ENCODE measurements around the gene ANP32E.
A peak's percentile ranks its signal among the peaks of the same experiment; 100 is the strongest.

Gene ANP32E

GRCh38 chr1:150281758-150282557 lies 46.0 kb upstream of the ANP32E start, which contains the start of gene CIART:
Gene CIART (plus strand): TSS chr1:150282554. CDS start chr1:150283268, 714 bp downstream.
- H3K27ac ChIP-seq (replicated peaks) = no peak within 1 kb of the TSS
- peak within 1 kb of the TSS; percentile 31 for H3K4me3 ChIP-seq (replicated peaks; ENCODE audit: insufficient read depth, low read length)
- TF ChIP-seq GABPA (IDR thresholded peaks at IDR 0.05; ENCODE audit: low read depth) (no peak), POLR2AphosphoS5 (IDR thresholded peaks at IDR 0.05; ENCODE audit: low read depth) (no peak), CTCF (IDR thresholded peaks at IDR 0.05; ENCODE audit: insufficient read depth, low read length) (no peak), SPI1 (IDR thresholded peaks at IDR 0.05; ENCODE audit: borderline replicate concordance, low read depth) (no peak)
- H3K27me3 ChIP-seq (ENCODE audit: insufficient read depth, poor library complexity, severe bottlenecking) = peaks cover 2% of the 10 kb centered on the region
- peak; percentile 55 to 65 for DNase-seq (ENCODE audit: low read depth in 1 of 2, low spot score in 1 of 2)

- Histone ChIP-seq H3K27ac (replicated peaks) (no peak overlapping the region), H3K4me3 (replicated peaks; ENCODE audit: insufficient read depth, low read length) (peak overlapping the region; percentile 31)
- DNase-seq (ENCODE audit: low read depth in 1 of 2, low spot score in 1 of 2) = peak in 1 of 2 experiments; percentile 71
Measured at GRCh38 chr1:150281221-150281757, 45.4 kb upstream of the ANP32E start.

GRCh38 chr1:150280138-150280707 lies 44.3 kb upstream of the ANP32E start:
- peaks cover 2% of the 10 kb centered on the region for H3K27me3 ChIP-seq (ENCODE audit: insufficient read depth, poor library complexity, severe bottlenecking)
- no peak for DNase-seq (ENCODE audit: low read depth in 1 of 2, low spot score in 1 of 2)
- no peak overlapping the region for H3K27ac ChIP-seq (replicated peaks)
- H3K4me3 ChIP-seq (replicated peaks; ENCODE audit: insufficient read depth, low read length) = no peak overlapping the region
- TF ChIP-seq POLR2AphosphoS5 (IDR thresholded peaks at IDR 0.05; ENCODE audit: low read depth) (no peak), SPI1 (IDR thresholded peaks at IDR 0.05; ENCODE audit: borderline replicate concordance, low read depth) (no peak)

More at GRCh38 chr1:150281221-150281757, 45.4 kb upstream of the ANP32E start:
- TF ChIP-seq SPI1 (IDR thresholded peaks at IDR 0.05; ENCODE audit: borderline replicate concordance, low read depth) (no peak), CTCF (IDR thresholded peaks at IDR 0.05; ENCODE audit: insufficient read depth, low read length) (peak; percentile 39)
- peaks cover 2% of the 10 kb centered on the region for H3K27me3 ChIP-seq (ENCODE audit: insufficient read depth, poor library complexity, severe bottlenecking)

- no peaks in the 10 kb centered on the region for H3K27me3 ChIP-seq (ENCODE audit: insufficient read depth, poor library complexity, severe bottlenecking)
- H3K27ac ChIP-seq (replicated peaks) = no peak overlapping the region
- no peak overlapping the region for H3K4me3 ChIP-seq (replicated peaks; ENCODE audit: insufficient read depth, low read length)
- TF ChIP-seq POLR2AphosphoS5 (IDR thresholded peaks at IDR 0.05; ENCODE audit: low read depth) = no peak
- no peak for TF ChIP-seq REST (IDR thresholded peaks at IDR 0.05; ENCODE audit: insufficient replicate concordance, low read depth)
- TF ChIP-seq GABPA (IDR thresholded peaks at IDR 0.05; ENCODE audit: low read depth) = no peak
- TF ChIP-seq SPI1 (IDR thresholded peaks at IDR 0.05; ENCODE audit: borderline replicate concordance, low read depth) = no peak
- TF ChIP-seq CTCF (IDR thresholded peaks at IDR 0.05; ENCODE audit: insufficient read depth, low read length) = no peak
- no peak for DNase-seq (ENCODE audit: low read depth in 1 of 2, low spot score in 1 of 2)
Measured at GRCh38 chr1:150273311-150273710, 37.4 kb upstream of the ANP32E start.
